ENCODE data around the gene ADAMTS4. TPM values are rescaled to one million over a fixed set of nuclear protein-coding genes. Genes with fewer than 3 reads are reported as not detected.

The ADAMTS4 gene
- total and polyA plus RNA-seq, 9 of the 15 experiments (the other 6 are each of a cell fraction or from before 2014, with no cell fraction given) = 0.07 to 3.7 (median 0.41) TPM

DNA sequence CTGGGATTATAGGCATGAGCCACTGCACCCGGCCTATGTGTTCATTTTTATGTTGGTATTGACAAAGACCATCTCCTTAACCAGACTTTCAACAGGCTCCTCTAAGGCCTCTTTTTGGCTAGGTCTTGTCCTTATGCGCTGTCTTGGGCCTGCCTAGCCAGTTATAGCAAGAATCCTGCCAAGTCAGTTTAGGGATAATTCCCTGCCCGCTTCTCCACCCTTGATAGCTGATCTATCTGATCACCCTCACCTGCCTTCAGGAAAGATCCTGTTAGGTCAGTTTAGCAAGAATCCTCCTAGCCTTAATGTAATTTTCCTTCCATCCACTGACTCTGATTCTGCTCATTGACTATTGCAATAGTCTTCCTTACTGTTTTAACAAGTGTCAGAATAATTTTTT lies 19.2 kb downstream of the ADAMTS4 start:
- CTCF ChIA-PET (ENCODE audit: low intra/inter-chr PET ratio) = interaction anchor here (0.6 kb wide), 1 partner anchor 946 kb away, joined by 3 read pairs; no protein-coding TSS in a partner anchor
- no peak overlapping the region for H3K27ac ChIP-seq (ENCODE audit: extremely low read depth, low read depth, low read length)
- TF ChIP-seq, protein P1, sequence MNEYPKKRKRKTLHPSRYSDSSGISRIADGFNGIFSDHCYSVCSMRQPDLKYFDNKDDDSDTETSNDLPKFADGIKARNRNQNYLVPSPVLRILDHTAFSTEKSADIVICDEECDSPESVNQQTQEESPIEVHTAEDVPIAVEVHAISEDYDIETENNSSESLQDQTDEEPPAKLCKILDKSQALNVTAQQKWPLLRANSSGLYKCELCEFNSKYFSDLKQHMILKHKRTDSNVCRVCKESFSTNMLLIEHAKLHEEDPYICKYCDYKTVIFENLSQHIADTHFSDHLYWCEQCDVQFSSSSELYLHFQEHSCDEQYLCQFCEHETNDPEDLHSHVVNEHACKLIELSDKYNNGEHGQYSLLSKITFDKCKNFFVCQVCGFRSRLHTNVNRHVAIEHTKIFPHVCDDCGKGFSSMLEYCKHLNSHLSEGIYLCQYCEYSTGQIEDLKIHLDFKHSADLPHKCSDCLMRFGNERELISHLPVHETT (CRISPR knock-in tag; conservative IDR thresholded peaks at IDR 0.05 in 1 of 2, IDR thresholded peaks at IDR 0.05 in 1 of 2) = no peak
- TF ChIP-seq PML (IDR thresholded peaks at IDR 0.05; ENCODE audit: low read length) (no peak), ZNF589 (CRISPR knock-in tag; IDR thresholded peaks at IDR 0.05; ENCODE audit: low read depth) (no peak), TBP (optimal IDR thresholded peaks at IDR 0.05; ENCODE audit: low read depth, low read length) (no peak), SMAD1 (IDR thresholded peaks at IDR 0.05; ENCODE audit: low read depth, low read length, partially characterized antibody) (no peak), IFI16 (CRISPR knock-in tag; IDR thresholded peaks at IDR 0.05) (no peak), SLC30A9 (CRISPR knock-in tag; IDR thresholded peaks at IDR 0.05) (no peak), EZH2 (IDR thresholded peaks at IDR 0.05; ENCODE audit: borderline replicate concordance, low read depth, low read length) (no peak), CBX5 (IDR thresholded peaks at IDR 0.05; ENCODE audit: borderline replicate concordance, low read depth) (no peak), MAFG (tag; conservative IDR thresholded peaks at IDR 0.05) (no peak), SRSF3 (IDR thresholded peaks at IDR 0.05; ENCODE audit: insufficient read depth, low read length) (no peak)
- TF ChIP-seq, protein P2, sequence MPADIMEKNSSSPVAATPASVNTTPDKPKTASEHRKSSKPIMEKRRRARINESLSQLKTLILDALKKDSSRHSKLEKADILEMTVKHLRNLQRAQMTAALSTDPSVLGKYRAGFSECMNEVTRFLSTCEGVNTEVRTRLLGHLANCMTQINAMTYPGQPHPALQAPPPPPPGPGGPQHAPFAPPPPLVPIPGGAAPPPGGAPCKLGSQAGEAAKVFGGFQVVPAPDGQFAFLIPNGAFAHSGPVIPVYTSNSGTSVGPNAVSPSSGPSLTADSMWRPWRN (IDR thresholded peaks at IDR 0.05; ENCODE audit: low read depth) = no peak
- TF ChIP-seq, protein P3, sequence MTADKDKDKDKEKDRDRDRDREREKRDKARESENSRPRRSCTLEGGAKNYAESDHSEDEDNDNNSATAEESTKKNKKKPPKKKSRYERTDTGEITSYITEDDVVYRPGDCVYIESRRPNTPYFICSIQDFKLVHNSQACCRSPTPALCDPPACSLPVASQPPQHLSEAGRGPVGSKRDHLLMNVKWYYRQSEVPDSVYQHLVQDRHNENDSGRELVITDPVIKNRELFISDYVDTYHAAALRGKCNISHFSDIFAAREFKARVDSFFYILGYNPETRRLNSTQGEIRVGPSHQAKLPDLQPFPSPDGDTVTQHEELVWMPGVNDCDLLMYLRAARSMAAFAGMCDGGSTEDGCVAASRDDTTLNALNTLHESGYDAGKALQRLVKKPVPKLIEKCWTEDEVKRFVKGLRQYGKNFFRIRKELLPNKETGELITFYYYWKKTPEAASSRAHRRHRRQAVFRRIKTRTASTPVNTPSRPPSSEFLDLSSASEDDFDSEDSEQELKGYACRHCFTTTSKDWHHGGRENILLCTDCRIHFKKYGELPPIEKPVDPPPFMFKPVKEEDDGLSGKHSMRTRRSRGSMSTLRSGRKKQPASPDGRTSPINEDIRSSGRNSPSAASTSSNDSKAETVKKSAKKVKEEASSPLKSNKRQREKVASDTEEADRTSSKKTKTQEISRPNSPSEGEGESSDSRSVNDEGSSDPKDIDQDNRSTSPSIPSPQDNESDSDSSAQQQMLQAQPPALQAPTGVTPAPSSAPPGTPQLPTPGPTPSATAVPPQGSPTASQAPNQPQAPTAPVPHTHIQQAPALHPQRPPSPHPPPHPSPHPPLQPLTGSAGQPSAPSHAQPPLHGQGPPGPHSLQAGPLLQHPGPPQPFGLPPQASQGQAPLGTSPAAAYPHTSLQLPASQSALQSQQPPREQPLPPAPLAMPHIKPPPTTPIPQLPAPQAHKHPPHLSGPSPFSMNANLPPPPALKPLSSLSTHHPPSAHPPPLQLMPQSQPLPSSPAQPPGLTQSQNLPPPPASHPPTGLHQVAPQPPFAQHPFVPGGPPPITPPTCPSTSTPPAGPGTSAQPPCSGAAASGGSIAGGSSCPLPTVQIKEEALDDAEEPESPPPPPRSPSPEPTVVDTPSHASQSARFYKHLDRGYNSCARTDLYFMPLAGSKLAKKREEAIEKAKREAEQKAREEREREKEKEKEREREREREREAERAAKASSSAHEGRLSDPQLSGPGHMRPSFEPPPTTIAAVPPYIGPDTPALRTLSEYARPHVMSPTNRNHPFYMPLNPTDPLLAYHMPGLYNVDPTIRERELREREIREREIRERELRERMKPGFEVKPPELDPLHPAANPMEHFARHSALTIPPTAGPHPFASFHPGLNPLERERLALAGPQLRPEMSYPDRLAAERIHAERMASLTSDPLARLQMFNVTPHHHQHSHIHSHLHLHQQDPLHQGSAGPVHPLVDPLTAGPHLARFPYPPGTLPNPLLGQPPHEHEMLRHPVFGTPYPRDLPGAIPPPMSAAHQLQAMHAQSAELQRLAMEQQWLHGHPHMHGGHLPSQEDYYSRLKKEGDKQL (CRISPR knock-in tag; IDR thresholded peaks at IDR 0.05; ENCODE audit: borderline replicate concordance) = no peak
- TF ChIP-seq, protein P4, sequence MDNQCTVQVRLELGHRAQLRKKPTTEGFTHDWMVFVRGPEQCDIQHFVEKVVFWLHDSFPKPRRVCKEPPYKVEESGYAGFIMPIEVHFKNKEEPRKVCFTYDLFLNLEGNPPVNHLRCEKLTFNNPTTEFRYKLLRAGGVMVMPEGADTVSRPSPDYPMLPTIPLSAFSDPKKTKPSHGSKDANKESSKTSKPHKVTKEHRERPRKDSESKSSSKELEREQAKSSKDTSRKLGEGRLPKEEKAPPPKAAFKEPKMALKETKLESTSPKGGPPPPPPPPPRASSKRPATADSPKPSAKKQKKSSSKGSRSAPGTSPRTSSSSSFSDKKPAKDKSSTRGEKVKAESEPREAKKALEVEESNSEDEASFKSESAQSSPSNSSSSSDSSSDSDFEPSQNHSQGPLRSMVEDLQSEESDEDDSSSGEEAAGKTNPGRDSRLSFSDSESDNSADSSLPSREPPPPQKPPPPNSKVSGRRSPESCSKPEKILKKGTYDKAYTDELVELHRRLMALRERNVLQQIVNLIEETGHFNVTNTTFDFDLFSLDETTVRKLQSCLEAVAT (IDR thresholded peaks at IDR 0.05) = no peak

More for the DNA sequence above, 19.2 kb downstream of the ADAMTS4 start:
- POLR2A ChIA-PET = no interaction called here
- intact Hi-C loops (cut with micrococcal nuclease) (loop anchor here (10.0 kb wide), 1 partner anchor 345 kb away; no protein-coding TSS in a partner anchor), in situ Hi-C loops (cut with MboI) (no loop called here)
- no peaks in the 10 kb centered on the region for H4K20me1 ChIP-seq (replicated peaks; ENCODE audit: control insufficient read depth, insufficient read depth, low read length)
- peaks cover 26% of the 10 kb centered on the region for H3K79me2 ChIP-seq (ENCODE audit: control insufficient read depth, insufficient read depth, low read length)
- no peaks in the 10 kb centered on the region for H3K9me3 ChIP-seq (replicated peaks; ENCODE audit: control insufficient read depth, insufficient read depth, low read depth, low read length)
- DNase-seq (ENCODE audit: extremely low read depth in 1 of 4, low spot score in 3 of 4) (no peak), FAIRE-seq (no peak), ATAC-seq (no peak)
- peaks cover 27 to 41% of the 10 kb centered on the region in 2 experiments; a peak in 4 of 5 replicates for H3K4me1 ChIP-seq (replicated peaks in 1 of 2; ENCODE audit: control insufficient read depth in 2 of 2, insufficient read depth in 2 of 2, low read length in 2 of 2)
- H2AFZ ChIP-seq (ENCODE audit: low read depth, low read length) = no peak overlapping the region
- H3K27me3 ChIP-seq (ENCODE audit: control insufficient read depth in 2 of 2, insufficient read depth in 2 of 2, low read length in 2 of 2) = no peaks in the 10 kb centered on the region
- H3K9ac ChIP-seq (ENCODE audit: insufficient read depth in 1 of 2, low read depth in 2 of 2, low read length in 2 of 2) = no peak overlapping the region
- no peaks in the 10 kb centered on the region for H3K9me1 ChIP-seq (ENCODE audit: control insufficient read depth, insufficient read depth, low read length)
- H3K4me2 ChIP-seq (ENCODE audit: insufficient read depth, low read length) = no peak overlapping the region
- H3K36me3 ChIP-seq (ENCODE audit: control insufficient read depth, insufficient read depth, low read length) = peaks cover 18% of the 10 kb centered on the region
- BruUV-seq (replicated peaks) = no TSS peak
- H3K4me3 ChIP-seq = no peak overlapping the region
- WGBS (ENCODE audit: insufficient coverage, low coverage, missing lambda C conversion rate) = 76% methylated on average over 3 of the region's 3 CpGs
